Nephron progenitor cell (in vitro differentiated cells): ENCODE measurements around the gene S100A8.

Experiments used
- DNase-seq: peaks from one replicate; pipeline ENCODE4 v3.0.0; 2021
- H3K27ac Mint-ChIP-seq: 2 replicates; pipeline ENCODE4 v1.8.0; 2021; ENCODE audit warnings: mild to moderate bottlenecking, moderate library complexity, mixed read lengths
- H3K27me3 Mint-ChIP-seq: 2 replicates; pipeline ENCODE4 v1.8.0; 2021; ENCODE audit warnings: mild to moderate bottlenecking, low read depth, mixed read lengths; ENCODE audit not compliant: poor library complexity
- H3K36me3 Mint-ChIP-seq: 2 replicates; pipeline ENCODE4 v1.8.0; 2021; ENCODE audit warnings: low read depth, mixed read lengths
- H3K4me1 Mint-ChIP-seq: 2 replicates; pipeline ENCODE4 v1.8.0; 2021; ENCODE audit warnings: mixed read lengths
- H3K4me3 Mint-ChIP-seq: 2 replicates; pipeline ENCODE4 v1.8.0; 2021; ENCODE audit warnings: mild to moderate bottlenecking, moderate library complexity, mixed read lengths
- H3K9me3 Mint-ChIP-seq: 2 replicates; pipeline ENCODE4 v1.8.0; 2021; ENCODE audit warnings: mild to moderate bottlenecking, moderate library complexity, mixed read lengths
- CTCF ChIP-seq: fragments of 200-600 bp; sonication (generic); IDR thresholded peaks from 2 replicates; pipeline ENCODE4 v1.5.0; 2021; ENCODE audit warnings: antibody characterized with exemption

The S100A8 gene

GRCh38 chr1:153371231-153371630 lies 19.6 kb downstream of the S100A8 start:
- Mint-ChIP-seq H3K36me3 (no peaks in the 10 kb centered on the region), H3K27me3 (peaks cover 16% of the 10 kb centered on the region), H3K4me3 (no peak overlapping the region), H3K27ac (no peak overlapping the region), H3K4me1 (no peaks in the 10 kb centered on the region), H3K9me3 (peaks cover 10% of the 10 kb centered on the region)
- no peak for TF ChIP-seq CTCF
- DNase-seq: no peak

DNA sequence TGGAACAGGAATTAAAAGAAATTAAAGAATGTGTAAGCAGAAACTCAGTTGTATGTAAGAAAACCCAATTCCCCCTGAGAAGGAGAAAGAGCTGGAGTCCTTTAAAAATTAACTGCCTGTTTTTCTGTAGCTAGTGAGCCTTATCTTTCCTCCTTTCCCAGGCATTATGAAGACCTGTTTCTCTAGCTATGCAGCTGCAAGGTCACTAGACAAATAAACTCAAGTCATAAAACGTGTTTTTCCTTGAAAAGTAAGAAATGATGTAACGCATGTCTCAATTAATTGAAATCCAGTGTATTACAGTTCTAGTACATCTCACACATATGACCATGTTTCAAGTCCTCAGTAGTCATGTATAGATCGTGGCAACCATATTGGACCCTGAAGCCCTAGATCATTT lies 20.7 kb downstream of the S100A8 start:
- no peak overlapping the region for H3K4me3 Mint-ChIP-seq
- TF ChIP-seq CTCF: no peak

GRCh38 chr1:153368495-153368894 lies 22.4 kb downstream of the S100A8 start:
- Mint-ChIP-seq H3K36me3 (no peaks in the 10 kb centered on the region), H3K4me3 (no peak overlapping the region), H3K9me3 (peaks cover 6% of the 10 kb centered on the region), H3K27ac (no peak overlapping the region), H3K4me1 (no peaks in the 10 kb centered on the region), H3K27me3 (peaks cover 13% of the 10 kb centered on the region)
- TF ChIP-seq CTCF: no peak
- no peak for DNase-seq

More for the DNA sequence above, 20.7 kb downstream of the S100A8 start:
- Mint-ChIP-seq H3K36me3 (no peaks in the 10 kb centered on the region), H3K27me3 (peaks cover 16% of the 10 kb centered on the region), H3K27ac (no peak overlapping the region), H3K4me1 (no peaks in the 10 kb centered on the region), H3K9me3 (peaks cover 6% of the 10 kb centered on the region)
- no peak for DNase-seq

GRCh38 chr1:153367090-153367489 lies 23.8 kb downstream of the S100A8 start:
- TF ChIP-seq CTCF: no peak
- H3K27ac Mint-ChIP-seq: no peak overlapping the region
- peaks cover 10% of the 10 kb centered on the region for H3K9me3 Mint-ChIP-seq
- no peaks in the 10 kb centered on the region for H3K4me1 Mint-ChIP-seq
- DNase-seq: no peak
- H3K4me3 Mint-ChIP-seq: no peak overlapping the region
- no peaks in the 10 kb centered on the region for H3K36me3 Mint-ChIP-seq
- peaks cover 16% of the 10 kb centered on the region for H3K27me3 Mint-ChIP-seq

DNA sequence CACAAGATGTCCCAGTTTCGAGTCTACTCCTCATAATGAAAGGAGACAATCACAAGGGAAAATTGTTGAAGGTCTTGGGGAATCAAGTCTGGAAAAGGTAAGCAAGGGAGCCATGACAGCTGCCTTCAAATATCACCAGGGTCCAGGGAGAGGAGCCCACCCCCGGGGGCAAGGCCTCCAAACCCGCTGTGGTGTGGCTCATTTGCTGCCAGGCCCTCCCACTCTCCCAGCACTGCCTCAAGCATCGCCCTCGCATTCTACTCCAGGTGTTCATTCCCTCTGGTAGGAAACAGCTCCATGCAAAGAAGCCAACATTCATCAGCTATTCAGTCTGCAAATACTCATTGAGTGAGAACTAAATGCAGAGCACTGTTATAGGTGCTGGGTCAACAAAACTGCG lies 24.6 kb downstream of the S100A8 start:
- H3K4me1 Mint-ChIP-seq: no peaks in the 10 kb centered on the region
- DNase-seq: no peak
- H3K4me3 Mint-ChIP-seq: no peak overlapping the region
- H3K9me3 Mint-ChIP-seq: peaks cover 12% of the 10 kb centered on the region
- no peaks in the 10 kb centered on the region for H3K36me3 Mint-ChIP-seq
- no peak for TF ChIP-seq CTCF
- H3K27ac Mint-ChIP-seq: no peak overlapping the region
- peaks cover 18% of the 10 kb centered on the region for H3K27me3 Mint-ChIP-seq

DNA sequence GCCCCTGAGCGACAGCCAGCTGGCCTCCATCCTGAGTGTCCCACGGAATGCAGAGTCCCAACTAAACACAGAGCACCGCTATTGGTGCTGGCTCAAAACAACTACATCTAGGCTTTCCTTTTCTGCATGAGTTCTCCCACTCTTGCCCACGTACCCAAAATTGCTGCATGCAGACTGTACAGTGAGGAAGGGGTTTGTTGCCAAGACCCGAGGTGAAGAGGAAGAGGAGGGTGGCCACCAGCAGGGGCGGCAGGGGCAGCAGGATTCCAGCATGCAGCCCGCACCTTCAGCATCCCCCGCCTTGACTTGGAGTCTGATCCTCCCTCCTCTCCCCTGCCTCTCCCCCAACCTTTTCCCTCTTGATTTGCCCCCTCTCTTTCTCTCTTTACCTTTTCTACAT lies 25.2 kb downstream of the S100A8 start:
- no peak for DNase-seq

More for the DNA sequence above, 25.2 kb downstream of the S100A8 start:
- H3K27me3 Mint-ChIP-seq: peaks cover 16% of the 10 kb centered on the region
- peaks cover 14% of the 10 kb centered on the region for H3K9me3 Mint-ChIP-seq
- no peaks in the 10 kb centered on the region for H3K36me3 Mint-ChIP-seq
- no peak for TF ChIP-seq CTCF
- H3K4me1 Mint-ChIP-seq: no peaks in the 10 kb centered on the region
- H3K27ac Mint-ChIP-seq: no peak overlapping the region
- H3K4me3 Mint-ChIP-seq: no peak overlapping the region
